Neural cell (in vitro differentiated cells): ENCODE results near the gene FAF2. TPM values are rescaled to one million over a fixed set of nuclear protein-coding genes. Genes with fewer than 3 reads are reported as not detected.

Experiments used
- H2AFZ ChIP-seq: fragments of 200-600, 300-800 bp; sonication (generic), shearing (Covaris generic); 2 replicates; pipeline ENCODE4 v1.6.0; 2014; ENCODE audit warnings: low read depth, mild to moderate bottlenecking, antibody characterized with exemption, low read length, moderate library complexity
- H3F3A ChIP-seq: fragments of 200-600 bp; shearing (Covaris generic); 2 replicates; pipeline ENCODE4 v1.6.1; 2016; ENCODE audit warnings: mild to moderate bottlenecking, moderate library complexity, mixed read lengths, antibody characterized with exemption, low read length; ENCODE audit not compliant: insufficient read depth, poor library complexity, severe bottlenecking
- H3K27ac ChIP-seq: fragments of 200-600, 300-800 bp; sonication (generic), shearing (Covaris generic); 2 replicates; pipeline ENCODE4 v1.5.1; 2014; ENCODE audit warnings: mild to moderate bottlenecking, low read length, moderate library complexity
- H3K27me3 ChIP-seq: fragments of 300-800, 200-600 bp; sonication (generic), shearing (Covaris generic); 2 replicates; pipeline ENCODE4 v1.6.0; 2014; ENCODE audit warnings: mild to moderate bottlenecking, low read depth, low read length, moderate library complexity; ENCODE audit not compliant: insufficient read depth
- H3K36me3 ChIP-seq: fragments of 300-800, 200-600 bp; sonication (generic), shearing (Covaris generic); 2 replicates; pipeline ENCODE4 v1.5.1; 2014; ENCODE audit warnings: mild to moderate bottlenecking, antibody characterized with exemption, low read length, moderate library complexity; ENCODE audit not compliant: insufficient read depth
- H3K4me2 ChIP-seq: fragments of 300-800, 200-600 bp; sonication (generic), shearing (Covaris generic); 2 replicates; pipeline ENCODE4 v1.6.0; 2014; ENCODE audit warnings: mild to moderate bottlenecking, low read length
- H3K4me3 ChIP-seq: fragments of 300-800, 200-600 bp; sonication (generic), shearing (Covaris generic); 2 replicates; pipeline ENCODE4 v1.5.1; 2014; ENCODE audit warnings: mild to moderate bottlenecking, low read length, moderate library complexity
- H3K79me2 ChIP-seq: fragments of 200-600 bp; shearing (Covaris generic); replicated peaks from 2 replicates; pipeline ENCODE4 v1.6.0; 2014; ENCODE audit warnings: mild to moderate bottlenecking, low read length, moderate library complexity; ENCODE audit not compliant: insufficient read depth
- H3K9ac ChIP-seq: fragments of 300-800, 200-600 bp; sonication (generic), shearing (Covaris generic); 2 replicates; pipeline ENCODE4 v1.6.1; 2016; ENCODE audit warnings: mild to moderate bottlenecking, low read length, mixed read lengths
- H3K9me2 ChIP-seq: fragments of 200-600 bp; shearing (Covaris generic); 2 replicates; pipeline ENCODE4 v1.6.1; 2016; ENCODE audit warnings: mild to moderate bottlenecking, low read length, mixed read lengths; ENCODE audit not compliant: insufficient read depth
- H3K9me3 ChIP-seq: fragments of 200-600, 300-800 bp; sonication (generic), shearing (Covaris generic); 2 replicates; pipeline ENCODE4 v1.6.1; 2016; ENCODE audit warnings: mild to moderate bottlenecking, mixed run types, low read length, moderate library complexity, mixed read lengths
- H4K20me1 ChIP-seq: fragments of 200-600 bp; shearing (Covaris generic); 2 replicates; pipeline ENCODE4 v1.6.1; 2016; ENCODE audit warnings: mild to moderate bottlenecking, mixed run types; ENCODE audit not compliant: insufficient read depth
- CTCF ChIP-seq: fragments of 450-650 bp; IDR thresholded peaks from 2 replicates; pipeline ENCODE4 v1.5.1; 2014; ENCODE audit warnings: antibody characterized with exemption, mild to moderate bottlenecking, moderate library complexity; ENCODE audit not compliant: poor library complexity, severe bottlenecking
- EP300 ChIP-seq: fragments of 450-650 bp; conservative IDR thresholded peaks from 2 replicates; pipeline ENCODE4 v1.6.1; 2014; ENCODE audit warnings: antibody characterized with exemption, mild to moderate bottlenecking, moderate library complexity; ENCODE audit not compliant: poor library complexity, severe bottlenecking
- EZH2 ChIP-seq: fragments of 200-600, 300-800 bp; shearing (Covaris generic), sonication (generic); IDR thresholded peaks from 2 replicates; pipeline ENCODE4 v1.6.1; 2014; ENCODE audit warnings: antibody characterized with exemption, low read length, borderline replicate concordance, mild to moderate bottlenecking; ENCODE audit not compliant: insufficient read depth, poor library complexity, severe bottlenecking
- MXI1 ChIP-seq: fragments of 450-650 bp; conservative IDR thresholded peaks from 2 replicates; pipeline ENCODE4 v1.6.1; 2014; ENCODE audit warnings: antibody characterized with exemption, mild to moderate bottlenecking; ENCODE audit not compliant: poor library complexity, severe bottlenecking
- POLR2AphosphoS5 ChIP-seq: IDR thresholded peaks from 2 replicates; pipeline ENCODE4 v1.6.1; 2012
- RAD21 ChIP-seq: fragments of 450-650 bp; conservative IDR thresholded peaks from 2 replicates; pipeline ENCODE4 v1.6.1; 2014; ENCODE audit warnings: antibody characterized with exemption, mild to moderate bottlenecking, moderate library complexity
- REST ChIP-seq: IDR thresholded peaks from 2 replicates; pipeline ENCODE4 v1.6.1; 2012; ENCODE audit warnings: borderline replicate concordance
- SMC3 ChIP-seq: fragments of 450-650 bp; conservative IDR thresholded peaks from 2 replicates; pipeline ENCODE4 v1.6.1; 2014; ENCODE audit warnings: antibody characterized with exemption, mild to moderate bottlenecking, moderate library complexity; ENCODE audit not compliant: poor library complexity
- TAF1 ChIP-seq: IDR thresholded peaks from 2 replicates; pipeline ENCODE4 v1.6.1; 2012; ENCODE audit warnings: low read depth
- polyA plus RNA-seq: library from polyadenylated mRNA; depleted of rRNA; stranded (reverse); fragments of >200 nt; gene quantifications from 2 replicates; pipeline ENCODE4 v1.2.3, GENCODE V29; 2014

The FAF2 gene
- polyA plus RNA-seq, 1 donor from 2014 or later: 30.8 TPM

GRCh38 chr5:176497852-176498251, 49.7 kb downstream of the FAF2 start:
- H3K27me3 ChIP-seq: no peaks in the 10 kb centered on the region
- no peaks in the 10 kb centered on the region for H3F3A ChIP-seq
- H3K27ac ChIP-seq: no peak overlapping the region
- no peaks in the 10 kb centered on the region for H4K20me1 ChIP-seq
- TF ChIP-seq EP300 (no peak), TAF1 (no peak), REST (no peak), EZH2 (no peak), CTCF (no peak), POLR2AphosphoS5 (no peak), MXI1 (no peak), RAD21 (no peak), SMC3 (no peak)
- H2AFZ ChIP-seq: no peak overlapping the region
- no peaks in the 10 kb centered on the region for H3K9me2 ChIP-seq
- H3K36me3 ChIP-seq: peaks cover 7% of the 10 kb centered on the region
- H3K79me2 ChIP-seq: no peaks in the 10 kb centered on the region
- no peak overlapping the region for H3K4me2 ChIP-seq
- no peaks in the 10 kb centered on the region for H3K9me3 ChIP-seq
- H3K4me3 ChIP-seq: no peak overlapping the region
- H3K9ac ChIP-seq: no peak overlapping the region

- H3K9me2 ChIP-seq: no peaks in the 10 kb centered on the region
- no peak for TF ChIP-seq CTCF
- no peak overlapping the region for H2AFZ ChIP-seq
- H3K27me3 ChIP-seq: no peaks in the 10 kb centered on the region
- peaks cover 7% of the 10 kb centered on the region for H3K36me3 ChIP-seq
- no peak overlapping the region for H3K4me3 ChIP-seq
- H3K9me3 ChIP-seq: no peaks in the 10 kb centered on the region
- H3K9ac ChIP-seq: no peak overlapping the region
- H3K27ac ChIP-seq: no peak overlapping the region
- no peaks in the 10 kb centered on the region for H3K79me2 ChIP-seq
- H4K20me1 ChIP-seq: no peaks in the 10 kb centered on the region
- no peaks in the 10 kb centered on the region for H3F3A ChIP-seq
- H3K4me2 ChIP-seq: no peak overlapping the region
These were observed 51.1 kb downstream of the FAF2 start for GRCh38 chr5:176499273-176499672.
